CD14-positive monocyte (primary cell): ENCODE measurements around the gene KDM6A. TPM values are rescaled to one million over a fixed set of nuclear protein-coding genes. Genes with fewer than 3 reads are reported as not detected.

Experiments used
- DNase-seq, 3 donors: peaks; one replicate each; pipeline ENCODE4 v3.0.0-alpha.2; 2011 to 2022
- H2AFZ ChIP-seq: 2 replicates; pipeline ENCODE4 v1.6.0; 2012; ENCODE audit warnings: mild to moderate bottlenecking, low read depth, low read length, inconsistent platforms; ENCODE audit not compliant: insufficient read depth, poor library complexity, severe bottlenecking
- H3K27ac ChIP-seq, 2 donors: 1 replicate in 1 of 2; 2 replicates in 1 of 2; pipeline ENCODE4 v1.5.1; 2012 to 2013; ENCODE audit warnings: low read length in 2 of 2, control low read depth in 1 of 2, inconsistent platforms in 1 of 2, low read depth in 1 of 2, mild to moderate bottlenecking in 1 of 2
- H3K27me3 ChIP-seq, 2 donors: one replicate each; pipeline versions ENCODE4 v1.6.0 to v1.6.1; 2011 to 2013; ENCODE audit warnings: low read length in 2 of 2; ENCODE audit not compliant: control insufficient read depth in 2 of 2, insufficient read depth in 2 of 2
- H3K36me3 ChIP-seq, 2 donors: replicated peaks in 1 of 2; 1 replicate in 1 of 2; 2 replicates in 1 of 2; pipeline versions ENCODE4 v1.5.1 to v1.6.1; 2012 to 2013; ENCODE audit warnings: low read length in 2 of 2, control low read depth in 1 of 2, inconsistent platforms in 1 of 2, mild to moderate bottlenecking in 1 of 2; ENCODE audit not compliant: insufficient read depth in 2 of 2, control insufficient read depth in 1 of 2
- H3K4me1 ChIP-seq, 2 donors: 1 replicate in 1 of 2; 2 replicates in 1 of 2; pipeline versions ENCODE4 v1.5.1 to v1.6.1; 2012 to 2013; ENCODE audit warnings: low read length in 2 of 2, control low read depth in 1 of 2, inconsistent platforms in 1 of 2, mild to moderate bottlenecking in 1 of 2, moderate library complexity in 1 of 2; ENCODE audit not compliant: insufficient read depth in 2 of 2, control insufficient read depth in 1 of 2
- H3K4me2 ChIP-seq: replicated peaks from 2 replicates; pipeline ENCODE3; 2012; ENCODE audit warnings: low read length, moderate library complexity, mild to moderate bottlenecking; ENCODE audit not compliant: poor library complexity, severe bottlenecking; ENCODE audit errors: extremely low read depth
- H3K4me3 ChIP-seq, 3 experiments: fragments of 200-600 bp in 1 of 3; sonication (generic) in 1 of 3; replicated peaks in 1 of 3; 1 replicate in 2 of 3; 2 replicates in 1 of 3; pipeline ENCODE4 v1.5.1; 2011 to 2013; ENCODE audit warnings: low read length in 3 of 3, mild to moderate bottlenecking in 3 of 3, control low read depth in 2 of 3, low read depth in 2 of 3, inconsistent platforms in 1 of 3, moderate library complexity in 1 of 3
- H3K79me2 ChIP-seq: 2 replicates; pipeline ENCODE4 v1.6.0; 2012; ENCODE audit warnings: mild to moderate bottlenecking, control low read depth, inconsistent platforms, low read length, moderate library complexity; ENCODE audit not compliant: insufficient read depth
- H3K9ac ChIP-seq: 2 replicates; pipeline ENCODE4 v1.6.0; 2017; ENCODE audit warnings: low read length, mild to moderate bottlenecking; ENCODE audit not compliant: insufficient read depth, poor library complexity, severe bottlenecking
- H3K9me3 ChIP-seq, 2 donors: replicated peaks in 1 of 2; 1 replicate in 1 of 2; 2 replicates in 1 of 2; pipeline versions ENCODE4 v1.5.1 to v1.6.1; 2012 to 2013; ENCODE audit warnings: low read length in 2 of 2, control low read depth in 1 of 2; ENCODE audit not compliant: control insufficient read depth in 1 of 2, insufficient read depth in 1 of 2
- H4K20me1 ChIP-seq: 2 replicates; pipeline ENCODE4 v1.6.0; 2012; ENCODE audit warnings: mild to moderate bottlenecking, low read length, control low read depth, moderate library complexity; ENCODE audit not compliant: insufficient read depth
- H3K27ac Mint-ChIP-seq, 7 donors: one replicate each; pipeline ENCODE4 v1.8.0; 2020; ENCODE audit warnings: mild to moderate bottlenecking in 7 of 7, mixed read lengths in 7 of 7, moderate library complexity in 6 of 7, inconsistent platforms in 2 of 7
- H3K27me3 Mint-ChIP-seq, 3 donors: one replicate each; pipeline ENCODE4 v1.8.0; 2021 to 2022; ENCODE audit warnings: low read depth in 3 of 3, mild to moderate bottlenecking in 3 of 3, mixed read lengths in 3 of 3, moderate library complexity in 3 of 3, inconsistent platforms in 1 of 3
- H3K36me3 Mint-ChIP-seq, 2 donors: one replicate each; pipeline ENCODE4 v1.8.0; 2020; ENCODE audit warnings: mixed read lengths in 2 of 2, inconsistent platforms in 1 of 2, mild to moderate bottlenecking in 1 of 2
- H3K4me1 Mint-ChIP-seq: one replicate; pipeline ENCODE4 v1.8.0; 2020; ENCODE audit warnings: mild to moderate bottlenecking, mixed read lengths
- H3K4me3 Mint-ChIP-seq, 2 donors: one replicate each; pipeline ENCODE4 v1.8.0; 2020; ENCODE audit warnings: mild to moderate bottlenecking in 2 of 2, mixed read lengths in 2 of 2, moderate library complexity in 1 of 2
- H3K9me3 Mint-ChIP-seq, 7 donors: one replicate each; pipeline ENCODE4 v1.8.0; 2020 to 2022; ENCODE audit warnings: mixed read lengths in 7 of 7, mild to moderate bottlenecking in 6 of 7, moderate library complexity in 6 of 7, inconsistent platforms in 2 of 7
- WGBS: methylation state at CpG from one replicate; pipeline ENCODE4 v1.1.5; 2013; ENCODE audit warnings: missing lambda C conversion rate; ENCODE audit not compliant: insufficient coverage; 5-methylcytosine and 5-hydroxymethylcytosine counted together
- intact Hi-C, 2 donors: fragments of 100-400 bp; cut with micrococcal nuclease; formaldehyde crosslinking; loops; one replicate each; pipeline versions ENCODE4 v1.15.0 to v1.15.1; 2023
- polyA plus RNA-seq, 3 donors: library from polyadenylated mRNA; depleted of rRNA in 1 of 3; unstranded in 2 of 3; stranded (reverse) in 1 of 3; fragments of 300-500 nt in 2 of 3; fragments of >200 nt in 1 of 3; fragmentation: Illumina TruSeq in 2 of 3; gene quantifications; 1 replicate in 2 of 3; 2 replicates in 1 of 3; pipeline ENCODE4 v1.2.3, GENCODE V29; 2012 to 2021
- TF ChIP-seq, protein P1 (sequence below): fragments of 200-600 bp; IDR thresholded peaks from one replicate; pipeline ENCODE4 v1.8.0; 2022; ENCODE audit warnings: antibody characterized with exemption, mild to moderate bottlenecking

Gene KDM6A
- polyA plus RNA-seq, 3 donors, result 7.6 to 35.0 (median 13.8) TPM

DNA sequence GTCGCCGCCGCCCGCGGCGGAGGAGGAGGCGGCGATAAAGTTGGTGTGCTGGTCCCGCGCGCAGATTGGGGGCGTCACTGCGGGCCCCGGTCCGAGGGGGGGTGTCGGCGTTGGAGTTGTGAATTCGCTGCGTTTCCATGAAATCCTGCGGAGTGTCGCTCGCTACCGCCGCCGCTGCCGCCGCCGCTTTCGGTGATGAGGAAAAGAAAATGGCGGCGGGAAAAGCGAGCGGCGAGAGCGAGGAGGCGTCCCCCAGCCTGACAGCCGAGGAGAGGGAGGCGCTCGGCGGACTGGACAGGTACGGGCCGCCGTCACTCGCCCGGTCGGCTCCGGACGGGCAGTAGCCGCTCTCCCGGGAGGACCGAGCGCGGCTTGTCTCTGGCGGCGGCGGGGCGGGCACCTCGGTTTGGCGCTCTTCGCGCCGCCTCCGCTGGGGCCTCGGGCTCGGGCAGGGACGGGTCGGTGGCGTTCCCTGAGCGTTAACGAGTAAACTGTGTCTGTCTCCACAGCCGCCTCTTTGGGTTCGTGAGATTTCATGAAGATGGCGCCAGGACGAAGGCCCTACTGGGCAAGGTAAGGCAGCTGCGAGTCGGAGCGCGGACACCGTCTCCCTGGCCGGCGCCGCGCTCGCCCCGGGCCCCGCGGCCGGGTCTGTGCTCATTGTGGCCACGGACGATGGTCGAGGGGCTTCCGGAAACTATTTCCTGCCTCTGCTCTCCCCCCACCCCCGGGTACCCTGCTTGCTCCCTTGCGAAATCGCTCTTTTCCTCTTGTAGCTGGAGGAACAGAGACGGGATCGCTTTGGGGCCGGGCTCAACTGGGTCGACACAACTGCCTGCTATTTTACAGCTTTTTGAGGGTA lies 658 bp downstream of the KDM6A start:
- no peaks in the 10 kb centered on the region for H3K27me3 ChIP-seq
- H3K4me1 ChIP-seq, result peaks cover 10 to 38% of the 10 kb centered on the region in 2 donors
- peaks cover 22% of the 10 kb centered on the region for H3K4me1 Mint-ChIP-seq
- H3K9me3 ChIP-seq, result no peaks in the 10 kb centered on the region
- H3K4me3 Mint-ChIP-seq, result peak overlapping the region; percentile 87 to 93
- peak; percentile 31 to 59 (median 49) for DNase-seq
- TF ChIP-seq, protein P1, sequence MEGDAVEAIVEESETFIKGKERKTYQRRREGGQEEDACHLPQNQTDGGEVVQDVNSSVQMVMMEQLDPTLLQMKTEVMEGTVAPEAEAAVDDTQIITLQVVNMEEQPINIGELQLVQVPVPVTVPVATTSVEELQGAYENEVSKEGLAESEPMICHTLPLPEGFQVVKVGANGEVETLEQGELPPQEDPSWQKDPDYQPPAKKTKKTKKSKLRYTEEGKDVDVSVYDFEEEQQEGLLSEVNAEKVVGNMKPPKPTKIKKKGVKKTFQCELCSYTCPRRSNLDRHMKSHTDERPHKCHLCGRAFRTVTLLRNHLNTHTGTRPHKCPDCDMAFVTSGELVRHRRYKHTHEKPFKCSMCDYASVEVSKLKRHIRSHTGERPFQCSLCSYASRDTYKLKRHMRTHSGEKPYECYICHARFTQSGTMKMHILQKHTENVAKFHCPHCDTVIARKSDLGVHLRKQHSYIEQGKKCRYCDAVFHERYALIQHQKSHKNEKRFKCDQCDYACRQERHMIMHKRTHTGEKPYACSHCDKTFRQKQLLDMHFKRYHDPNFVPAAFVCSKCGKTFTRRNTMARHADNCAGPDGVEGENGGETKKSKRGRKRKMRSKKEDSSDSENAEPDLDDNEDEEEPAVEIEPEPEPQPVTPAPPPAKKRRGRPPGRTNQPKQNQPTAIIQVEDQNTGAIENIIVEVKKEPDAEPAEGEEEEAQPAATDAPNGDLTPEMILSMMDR, result no peak
- H3K9me3 Mint-ChIP-seq, result no peaks in the 10 kb centered on the region
- intact Hi-C loops, result loop anchor here in 1 of 2 donors (5.0 kb wide), 2 partner anchors 44 to 861 kb away; no protein-coding TSS in a partner anchor
- peaks cover 0 to 1% of the 10 kb centered on the region in 2 donors for H3K36me3 Mint-ChIP-seq
- peaks cover 72% of the 10 kb centered on the region for H3K79me2 ChIP-seq
- peak overlapping the region; percentile 94 to 98 for H3K27ac ChIP-seq
- no peaks in the 10 kb centered on the region for H3K36me3 ChIP-seq
- peak overlapping the region; percentile 84 to 93 (median 90) for H3K4me3 ChIP-seq
- peak overlapping the region; percentile 83 for H3K4me2 ChIP-seq
- H3K9ac ChIP-seq, result peak overlapping the region; percentile 99
- H3K27ac Mint-ChIP-seq, result peak overlapping the region; percentile 92 to 99 (median 98)
- H2AFZ ChIP-seq, result peak overlapping the region; percentile 78
- WGBS, result under 1% methylated on average over 58 of the region's 99 CpGs
- no peaks in the 10 kb centered on the region for H3K27me3 Mint-ChIP-seq
- H4K20me1 ChIP-seq, result peaks cover 44% of the 10 kb centered on the region

DNA sequence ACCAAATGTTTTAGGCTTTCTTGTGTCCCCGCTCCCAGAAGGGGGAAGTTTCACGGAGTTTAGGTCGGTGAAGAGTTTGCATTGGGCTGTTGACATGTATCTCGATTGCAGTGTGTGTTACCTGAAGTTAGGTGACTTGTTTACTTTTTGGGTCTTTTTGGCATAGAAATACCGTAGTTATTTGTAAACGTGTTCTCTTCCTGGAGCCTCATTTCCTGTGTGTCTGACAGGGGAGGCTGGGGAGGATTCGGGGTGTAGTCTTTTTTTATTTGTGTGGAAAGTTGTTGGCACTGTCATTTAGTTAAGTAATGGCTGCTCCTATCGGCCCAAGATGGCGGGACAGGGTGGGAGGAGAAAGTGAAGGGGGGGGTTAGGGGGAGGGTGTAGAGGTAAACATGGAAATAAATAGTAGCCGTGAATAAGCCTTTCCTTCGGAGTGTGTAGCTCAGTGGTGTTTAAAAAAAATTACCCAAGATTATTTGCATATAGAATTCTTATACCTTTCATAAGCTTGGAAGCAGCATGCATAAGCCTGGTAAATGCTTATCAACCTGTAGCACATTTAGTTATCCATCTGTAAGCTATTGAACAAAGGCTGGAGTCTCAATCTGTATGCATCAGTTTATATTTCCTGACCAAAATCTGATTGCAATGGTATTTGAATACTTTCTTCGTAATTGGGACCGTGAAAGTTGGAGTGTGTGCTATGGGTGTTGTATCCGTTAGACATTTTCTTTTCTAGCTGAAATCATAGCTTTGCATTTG lies 1.6 kb downstream of the KDM6A start:
- intact Hi-C loops, result loop anchor here in 1 of 2 donors (5.0 kb wide), 2 partner anchors 43 to 862 kb away; no protein-coding TSS in a partner anchor
- peak overlapping the region; percentile 87 to 93 for H3K4me3 Mint-ChIP-seq
- Histone ChIP-seq H3K9ac (peak overlapping the region; percentile 99), H3K27me3 (no peaks in the 10 kb centered on the region), H3K9me3 (no peaks in the 10 kb centered on the region), H2AFZ (peak overlapping the region; percentile 78), H3K4me2 (peak overlapping the region; percentile 83), H3K27ac (peak overlapping the region; percentile 94 to 98), H3K4me1 (peaks cover 10 to 44% of the 10 kb centered on the region in 2 donors), H4K20me1 (peaks cover 54% of the 10 kb centered on the region), H3K36me3 (no peaks in the 10 kb centered on the region), H3K79me2 (peaks cover 81% of the 10 kb centered on the region), H3K4me3 (peak overlapping the region; percentile 84 to 93 (median 90))
- no peaks in the 10 kb centered on the region for H3K9me3 Mint-ChIP-seq
- peak overlapping the region; percentile 92 to 99 (median 98) for H3K27ac Mint-ChIP-seq
- no peaks in the 10 kb centered on the region for H3K27me3 Mint-ChIP-seq
- WGBS, result 0% methylated on average over 7 of the region's 14 CpGs
- TF ChIP-seq, protein P1, result no peak
- DNase-seq, result peak; percentile 22 to 46 (median 41)
- H3K4me1 Mint-ChIP-seq, result peaks cover 22% of the 10 kb centered on the region
- H3K36me3 Mint-ChIP-seq, result peaks cover 1 to 2% of the 10 kb centered on the region in 2 donors
